Rectal smooth muscle tissue (tissue), 1 donor: ENCODE measurements around the gene PINLYP.
A peak's percentile ranks its signal among the peaks of the same experiment; 100 is the strongest.
"Not testable (repeated sequence)": the region's sequence is repeated elsewhere in the genome, so short reads cannot be mapped to it uniquely, and the experiment has no call there.

ENCODE experiments used
- H3K27ac ChIP-seq: one replicate; pipeline ENCODE4 v1.7.0; 2013; ENCODE audit warnings: low read depth, low read length, inconsistent platforms
- H3K27me3 ChIP-seq: one replicate; pipeline ENCODE4 v1.7.0; 2013; ENCODE audit warnings: low read length; ENCODE audit not compliant: control insufficient read depth, insufficient read depth
- H3K36me3 ChIP-seq: one replicate; pipeline ENCODE4 v1.7.0; 2013; ENCODE audit warnings: low read length; ENCODE audit not compliant: control insufficient read depth, insufficient read depth
- H3K4me1 ChIP-seq: one replicate; pipeline ENCODE4 v1.7.0; 2013; ENCODE audit warnings: low read length; ENCODE audit not compliant: control insufficient read depth, insufficient read depth
- H3K4me3 ChIP-seq: one replicate; pipeline ENCODE4 v1.7.0; 2013; ENCODE audit warnings: low read length
- H3K9ac ChIP-seq: one replicate; pipeline ENCODE4 v1.7.0; 2013; ENCODE audit warnings: low read length

Gene PINLYP

DNA sequence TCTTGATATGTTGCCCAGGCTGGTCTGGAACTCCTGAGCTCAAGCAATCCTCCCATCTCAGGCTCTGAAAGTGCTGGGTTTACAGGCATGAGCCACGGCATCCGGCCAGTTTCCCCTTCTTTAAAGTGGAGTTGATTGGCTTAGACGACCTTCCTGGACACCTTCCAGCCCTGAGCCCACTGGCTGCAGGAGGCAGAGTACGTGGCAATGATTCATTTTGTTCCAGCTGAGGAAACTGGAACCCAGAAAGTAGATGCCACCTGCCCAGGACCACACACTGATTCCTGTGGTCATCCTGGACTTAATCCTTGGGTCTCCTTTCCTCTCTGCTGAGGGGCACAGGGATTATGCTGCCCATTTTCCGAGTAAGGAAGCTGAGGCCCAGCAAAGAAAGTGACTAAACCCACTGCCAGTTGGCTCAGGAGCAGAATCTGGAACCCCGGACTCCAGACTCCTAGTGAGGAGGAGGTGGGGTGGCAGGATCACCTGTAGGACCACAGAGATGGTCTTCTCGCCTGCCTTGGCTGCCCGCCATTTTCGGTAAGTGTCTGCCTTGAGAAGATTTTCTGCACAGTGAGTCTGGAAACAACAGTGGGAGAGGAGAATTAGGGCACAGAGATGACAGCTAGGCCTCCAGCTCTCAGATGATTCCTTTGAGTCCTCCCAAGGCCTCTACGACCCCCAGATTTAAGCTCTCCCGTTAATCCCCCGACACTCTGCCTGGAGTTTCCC lies 1.0 kb upstream of the PINLYP start:
- Histone ChIP-seq H3K9ac (peak overlapping the region; percentile 92), H3K36me3 (no peaks in the 10 kb centered on the region), H3K4me1 (peaks cover 7% of the 10 kb centered on the region), H3K27ac (peak overlapping the region; percentile 93), H3K4me3 (peak overlapping the region; percentile 98), H3K27me3 (no peaks in the 10 kb centered on the region)

DNA sequence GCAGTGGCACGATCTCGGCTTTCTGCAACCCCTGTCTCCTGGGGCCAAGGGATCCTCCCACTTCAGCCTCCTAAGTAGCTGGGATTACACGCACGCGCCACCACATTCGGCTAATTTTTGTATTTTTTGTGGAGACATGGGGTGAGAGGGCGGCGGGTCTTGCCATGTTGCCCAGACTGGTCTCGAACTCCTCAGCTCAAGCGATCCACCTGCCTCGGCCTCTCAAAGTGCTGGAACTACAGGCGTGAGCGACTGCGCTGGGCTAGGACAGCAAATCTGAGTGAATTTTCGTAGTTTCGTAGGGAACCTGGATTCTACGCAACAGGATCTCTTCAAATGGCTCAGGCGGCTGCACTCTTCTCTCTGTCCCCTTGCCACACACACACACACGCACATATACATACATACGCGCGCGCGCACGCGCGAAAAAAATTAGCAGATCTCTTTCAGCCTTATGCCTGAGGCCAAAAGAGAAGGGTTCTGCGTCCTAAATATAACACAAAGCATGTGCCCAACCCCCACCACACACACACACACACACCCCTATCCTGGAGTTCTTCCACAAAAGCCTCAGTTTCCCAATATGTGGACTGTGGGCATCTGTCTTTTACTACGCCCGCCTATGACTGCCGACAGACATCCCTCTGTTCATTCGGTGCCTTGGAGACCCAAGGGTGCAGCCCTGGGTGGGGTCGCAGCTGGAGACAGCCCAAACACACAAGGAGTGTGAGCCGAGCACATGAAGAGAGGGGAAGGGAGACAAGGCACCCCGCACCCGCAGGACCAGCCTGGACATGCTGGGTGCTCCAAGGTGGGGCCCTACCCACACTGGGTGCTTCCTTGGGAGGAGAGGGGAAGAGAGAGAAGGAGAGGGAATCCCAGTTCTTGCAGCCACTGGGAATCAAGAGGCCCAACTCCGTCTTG lies 616 bp downstream of the PINLYP start:
- no peak overlapping the region for H3K27ac ChIP-seq
- H3K4me3 ChIP-seq = peak overlapping the region; percentile 31
- H3K27me3 ChIP-seq = no peaks in the 10 kb centered on the region
- no peaks in the 10 kb centered on the region for H3K36me3 ChIP-seq
- H3K9ac ChIP-seq = no peak overlapping the region
- peaks cover 16% of the 10 kb centered on the region for H3K4me1 ChIP-seq

DNA sequence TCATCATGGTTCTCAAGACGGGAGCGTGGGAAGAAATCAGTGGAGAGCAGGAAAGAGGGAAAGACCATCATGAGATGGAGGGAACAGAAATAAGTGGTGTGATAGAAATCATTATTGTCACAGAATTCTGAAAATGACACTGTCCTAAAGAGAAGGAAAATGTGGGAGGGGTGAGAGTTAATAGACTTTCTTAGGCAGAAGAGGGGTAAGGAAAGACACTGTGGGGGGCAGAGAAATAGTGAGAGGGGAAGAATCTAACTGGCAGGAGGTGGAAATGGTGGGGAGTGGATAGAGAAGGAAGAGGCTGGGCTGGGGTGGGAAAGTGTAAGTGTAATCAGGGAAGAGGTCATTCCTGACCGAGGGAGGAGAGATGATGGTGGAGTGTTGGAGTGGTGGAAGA lies 3.2 kb downstream of the PINLYP start:
- Histone ChIP-seq H3K4me3 (no peak overlapping the region), H3K9ac (no peak overlapping the region), H3K36me3 (no peaks in the 10 kb centered on the region), H3K27ac (no peak overlapping the region), H3K4me1 (peaks cover 17% of the 10 kb centered on the region), H3K27me3 (no peaks in the 10 kb centered on the region)

DNA sequence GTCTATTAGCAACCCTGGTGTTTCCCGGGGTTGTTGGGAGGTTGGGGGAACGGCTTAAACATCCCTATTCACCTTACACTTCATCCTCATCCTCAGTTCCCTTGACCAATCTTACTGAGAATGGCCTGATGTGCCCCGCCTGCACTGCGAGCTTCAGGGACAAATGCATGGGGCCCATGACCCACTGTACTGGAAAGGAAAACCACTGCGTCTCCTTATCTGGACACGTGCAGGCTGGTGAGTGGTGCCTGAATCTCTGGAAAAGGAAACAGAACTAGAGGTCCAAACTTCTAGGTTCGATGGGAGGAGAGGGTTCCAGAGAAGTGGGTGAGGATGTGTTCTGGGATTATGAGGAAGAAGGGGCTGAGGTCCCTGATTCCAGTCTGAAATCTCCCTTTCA lies 5.9 kb downstream of the PINLYP start:
- H3K9ac ChIP-seq = no peak overlapping the region
- H3K27me3 ChIP-seq = no peaks in the 10 kb centered on the region
- peak overlapping the region; percentile 32 for H3K4me3 ChIP-seq
- no peaks in the 10 kb centered on the region for H3K36me3 ChIP-seq
- peaks cover 10% of the 10 kb centered on the region for H3K4me1 ChIP-seq
- peak overlapping the region; percentile 3 for H3K27ac ChIP-seq

DNA sequence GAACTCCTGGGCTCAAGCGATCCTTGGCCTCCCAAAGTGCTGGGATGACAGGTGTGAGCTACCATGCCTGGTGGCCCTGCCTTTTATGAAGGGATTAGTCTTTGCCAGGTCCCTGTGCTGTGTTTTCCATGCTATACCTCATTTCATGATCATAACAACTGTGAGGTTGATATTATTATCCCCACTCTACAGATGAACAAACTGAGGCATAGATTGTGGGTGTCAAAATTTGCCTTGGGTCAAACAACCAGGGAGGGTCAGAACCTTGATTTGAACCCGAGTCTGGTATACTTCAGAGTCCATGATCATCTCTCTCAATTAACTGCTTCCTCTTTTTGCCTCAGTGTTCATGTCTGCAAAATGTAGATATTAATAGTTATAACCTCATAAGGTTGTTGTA lies 6.9 kb downstream of the PINLYP start:
- no peak overlapping the region for H3K4me3 ChIP-seq
- H3K9ac ChIP-seq = no peak overlapping the region
- H3K27me3 ChIP-seq = no peaks in the 10 kb centered on the region
- no peaks in the 10 kb centered on the region for H3K36me3 ChIP-seq
- no peak overlapping the region for H3K27ac ChIP-seq
- H3K4me1 ChIP-seq = peaks cover 10% of the 10 kb centered on the region

DNA sequence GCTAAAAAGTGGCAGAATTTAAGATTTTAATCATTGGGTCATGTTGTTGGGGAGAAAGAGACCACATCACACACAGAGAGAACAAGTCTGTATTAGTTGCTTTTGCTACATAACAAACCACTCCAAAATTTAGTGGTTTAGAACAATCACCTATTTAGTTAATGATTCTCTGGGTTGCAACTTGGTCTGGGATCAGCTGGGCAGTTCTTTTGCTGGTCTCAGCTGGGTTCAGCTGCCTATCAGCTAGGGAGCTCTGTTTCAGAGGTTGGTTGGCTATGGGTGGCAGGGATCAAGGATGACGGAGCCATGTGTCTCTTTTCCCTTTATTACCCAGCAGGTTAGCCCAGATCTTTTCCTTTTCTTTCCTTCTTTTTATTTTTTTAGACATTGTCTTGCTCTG lies 8.9 kb downstream of the PINLYP start:
- Histone ChIP-seq H3K36me3 (no peaks in the 10 kb centered on the region), H3K27ac (no peak overlapping the region), H3K27me3 (no peaks in the 10 kb centered on the region), H3K4me3 (no peak overlapping the region), H3K9ac (no peak overlapping the region), H3K4me1 (peaks cover 10% of the 10 kb centered on the region)

DNA sequence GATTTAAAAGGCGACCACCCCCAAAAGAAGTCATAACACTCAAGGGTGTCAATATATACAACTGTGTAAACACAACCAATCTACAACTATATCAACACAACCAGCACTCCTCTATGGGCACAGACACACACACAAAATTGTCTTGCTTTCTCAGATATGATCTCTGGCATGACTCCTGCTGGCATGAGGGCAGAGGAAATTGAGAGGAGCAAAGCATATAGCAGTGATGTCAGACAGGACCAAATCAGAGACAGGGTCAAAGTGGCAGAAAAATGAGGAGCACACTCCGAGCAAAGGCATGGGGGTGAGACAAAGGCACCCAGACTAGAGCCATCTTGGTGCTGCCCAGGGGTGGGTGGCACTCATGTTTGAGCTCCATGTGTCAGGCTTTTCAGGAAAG lies 10.7 kb downstream of the PINLYP start:
- no peaks in the 10 kb centered on the region for H3K27me3 ChIP-seq
- H3K4me1 ChIP-seq = peaks cover under 1% of the 10 kb centered on the region
- no peak overlapping the region for H3K27ac ChIP-seq
- no peak overlapping the region for H3K4me3 ChIP-seq
- H3K9ac ChIP-seq = no peak overlapping the region
- peaks cover 8% of the 10 kb centered on the region for H3K36me3 ChIP-seq

DNA sequence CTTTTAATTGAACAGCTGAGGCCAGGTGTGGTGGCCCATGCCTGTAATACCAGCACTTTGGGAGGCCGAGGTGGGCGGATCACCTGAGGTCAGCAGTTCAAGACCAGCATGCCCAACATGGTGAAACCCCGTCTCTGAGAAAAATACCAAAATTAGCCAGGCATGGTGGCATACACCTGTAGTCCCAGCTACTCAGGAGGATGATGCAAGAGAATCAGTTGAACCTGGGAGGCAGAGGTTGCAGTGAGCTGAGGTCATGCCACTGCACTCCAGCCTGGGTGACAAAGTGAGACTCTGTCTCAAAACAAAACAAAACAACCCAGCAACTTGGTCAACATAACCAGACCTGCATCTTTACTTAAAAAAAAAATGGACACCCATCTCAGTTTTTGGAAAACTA lies 11.4 kb downstream of the PINLYP start:
- not testable (repeated sequence) for H3K27ac ChIP-seq, H3K4me3 ChIP-seq, H3K9ac ChIP-seq, H3K4me1 ChIP-seq, H3K27me3 ChIP-seq, H3K36me3 ChIP-seq

DNA sequence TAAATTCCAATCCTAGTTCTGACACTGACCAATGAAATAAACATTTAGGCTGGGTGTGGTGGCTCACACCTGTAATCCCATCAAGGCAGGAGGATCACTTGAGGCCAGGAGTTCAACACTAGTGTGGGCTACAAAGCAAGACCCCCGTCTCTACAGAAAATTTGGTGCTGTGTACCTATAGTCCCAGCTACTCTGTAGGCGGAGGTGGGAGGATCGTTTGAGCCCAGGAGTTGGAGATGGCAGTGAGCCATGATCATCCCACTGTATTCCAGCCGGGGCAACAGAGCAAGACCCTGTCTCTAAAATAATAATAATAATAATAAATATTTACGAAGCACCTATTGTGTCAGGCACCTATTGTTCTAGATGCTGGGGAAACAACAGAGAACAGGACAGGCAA lies 13.7 kb downstream of the PINLYP start:
- H3K36me3 ChIP-seq = peaks cover 12% of the 10 kb centered on the region
- peaks cover 3% of the 10 kb centered on the region for H3K4me1 ChIP-seq
- H3K4me3 ChIP-seq = no peak overlapping the region
- no peaks in the 10 kb centered on the region for H3K27me3 ChIP-seq
- no peak overlapping the region for H3K27ac ChIP-seq
- no peak overlapping the region for H3K9ac ChIP-seq

DNA sequence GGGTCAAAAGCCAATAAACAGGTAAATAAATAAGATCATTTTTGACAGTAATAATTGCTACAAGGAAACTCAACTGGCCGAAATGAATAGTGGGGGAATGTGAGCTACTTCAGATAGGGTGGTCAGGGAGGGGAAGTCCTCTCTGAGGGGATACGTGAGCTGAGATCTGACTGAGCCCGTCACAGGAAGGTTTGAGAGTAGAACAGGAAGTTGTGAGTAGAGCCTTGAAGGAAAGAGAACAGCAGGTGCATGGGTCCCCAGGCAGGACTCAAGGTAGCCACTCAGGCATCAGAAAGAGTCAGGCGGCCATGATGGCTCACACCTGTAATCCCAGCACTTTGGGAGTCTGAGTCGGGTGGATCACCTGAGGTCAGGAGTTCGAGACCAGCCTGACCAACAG lies 14.1 kb downstream of the PINLYP start:
- H3K4me1 ChIP-seq = peaks cover 3% of the 10 kb centered on the region
- H3K36me3 ChIP-seq = peaks cover 12% of the 10 kb centered on the region
- H3K4me3 ChIP-seq = no peak overlapping the region
- H3K9ac ChIP-seq = no peak overlapping the region
- H3K27me3 ChIP-seq = no peaks in the 10 kb centered on the region
- no peak overlapping the region for H3K27ac ChIP-seq

DNA sequence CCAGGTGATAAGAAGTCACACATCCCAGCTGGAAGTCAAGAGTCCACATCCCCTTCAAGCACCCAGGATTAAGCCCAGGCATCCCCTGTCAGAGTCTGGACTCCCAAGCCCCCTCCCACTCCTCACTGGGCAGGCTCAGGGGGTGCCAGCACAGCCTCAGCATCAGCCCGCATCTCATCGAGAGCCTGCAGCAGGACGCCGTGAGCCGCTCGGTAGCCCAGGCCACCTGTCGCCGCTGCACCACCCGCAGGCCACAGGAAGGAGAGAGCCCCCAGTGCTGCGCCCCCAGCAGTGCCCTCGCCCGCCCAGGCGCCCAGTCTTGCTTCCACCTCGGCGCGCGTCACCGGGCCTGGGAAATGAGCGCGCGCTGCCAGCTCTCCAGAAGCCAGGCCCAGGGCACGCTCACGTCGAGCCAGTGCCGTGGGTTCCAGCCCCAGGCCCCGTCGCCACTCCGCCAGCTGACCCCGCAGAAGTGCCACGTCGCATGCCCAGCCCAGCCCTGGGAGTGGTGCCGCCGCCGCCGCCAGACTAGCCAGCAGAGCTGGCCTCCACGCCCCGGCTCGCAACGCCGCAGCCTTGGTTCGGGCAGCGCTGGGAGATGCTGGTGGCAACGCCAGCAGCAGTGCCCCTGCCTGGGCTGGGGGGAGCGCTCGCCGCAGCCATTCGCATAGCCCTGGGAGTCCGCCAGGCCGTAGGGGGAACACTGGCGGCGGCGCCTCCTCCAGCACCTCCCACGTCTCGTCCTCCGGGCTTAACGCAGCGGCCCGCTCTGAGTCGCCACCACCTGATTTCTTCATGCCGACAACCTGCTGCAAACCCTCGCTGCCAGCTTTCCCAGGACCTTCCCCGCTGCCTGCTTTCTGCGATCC lies 16.5 kb downstream of the PINLYP start:
- no peak overlapping the region for H3K4me3 ChIP-seq
- H3K4me1 ChIP-seq = peaks cover 8% of the 10 kb centered on the region
- H3K9ac ChIP-seq = no peak overlapping the region
- H3K27ac ChIP-seq = no peak overlapping the region
- H3K27me3 ChIP-seq = no peaks in the 10 kb centered on the region
- peaks cover 12% of the 10 kb centered on the region for H3K36me3 ChIP-seq

DNA sequence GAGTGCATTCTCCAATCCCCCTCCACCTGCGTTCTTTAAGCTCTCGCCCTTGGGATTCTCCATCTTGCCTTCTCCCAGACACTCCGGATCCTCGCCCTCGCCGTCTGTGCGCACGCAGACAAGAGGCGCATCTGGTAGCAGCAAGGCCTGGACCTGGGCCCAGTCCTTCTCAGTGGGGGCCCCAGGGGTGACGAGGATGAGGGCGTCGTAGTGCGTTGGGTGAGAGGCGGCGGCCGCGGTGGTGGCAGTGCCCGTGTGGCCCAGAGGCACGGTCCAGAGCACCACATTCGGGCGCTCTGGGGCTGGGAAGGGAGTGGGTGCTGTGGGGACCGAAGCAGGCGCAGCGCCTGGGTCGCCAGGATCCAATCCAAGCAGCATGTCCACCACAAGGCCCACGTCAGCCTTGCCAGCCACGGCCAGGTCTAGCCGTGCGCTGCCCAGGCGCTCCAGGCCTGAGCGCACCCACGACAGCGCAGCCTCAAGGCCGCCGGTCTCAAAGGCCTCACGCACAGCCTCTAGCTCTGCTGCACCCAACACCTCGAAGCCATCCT lies 17.3 kb downstream of the PINLYP start:
- Histone ChIP-seq H3K9ac (no peak overlapping the region), H3K4me1 (peaks cover 13% of the 10 kb centered on the region), H3K36me3 (peaks cover 12% of the 10 kb centered on the region), H3K27ac (no peak overlapping the region), H3K27me3 (no peaks in the 10 kb centered on the region), H3K4me3 (no peak overlapping the region)
